ENCODE results near the gene EYA4.

EYA4 gene

DNA sequence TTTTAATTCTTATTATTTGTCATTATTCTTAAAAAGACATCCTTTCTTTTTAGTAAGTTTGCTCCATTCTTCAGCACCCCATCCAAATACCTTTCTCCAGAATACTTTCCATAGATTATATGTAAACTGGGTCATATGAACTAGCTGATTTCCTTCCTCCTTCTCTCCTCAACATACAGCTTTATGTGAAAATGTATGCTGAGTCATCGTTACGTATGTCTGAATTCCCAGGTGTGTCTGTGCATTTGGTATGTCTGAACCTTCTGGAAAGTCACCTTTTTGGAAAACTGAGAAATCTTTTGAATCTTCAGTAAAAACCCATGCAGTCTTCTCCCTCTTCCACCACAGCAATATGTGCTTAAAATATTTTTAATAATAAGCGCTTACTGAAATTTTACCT lies 264.5 kb downstream of the EYA4 start:
- no peak overlapping the region for H2BK15ac ChIP-seq (replicated peaks; ENCODE audit: low read depth)
- H2BK5ac ChIP-seq (ENCODE audit: low read length): no peak overlapping the region
- no peak overlapping the region for H2BK120ac ChIP-seq (ENCODE audit: low read depth, low read length)
- WGBS (ENCODE audit: extremely low coverage, insufficient coverage, low lambda C conversion rate): no CpG with 5 or more reads among the region's 3 CpGs
- H3K79me1 ChIP-seq (ENCODE audit: low read length): no peaks in the 10 kb centered on the region
- H3K4me3 ChIP-seq (ENCODE audit: low read length): no peak overlapping the region
- H3K36me3 ChIP-seq (ENCODE audit: control insufficient read depth, insufficient read depth, low read length): no peaks in the 10 kb centered on the region
- no peak overlapping the region for H2AK5ac ChIP-seq (ENCODE audit: low read length)
- no peak overlapping the region for H3K4me2 ChIP-seq (ENCODE audit: low read length)
- no peak overlapping the region for H3K4ac ChIP-seq (ENCODE audit: low read depth, low read length)
- no peak overlapping the region for H3K27ac ChIP-seq (ENCODE audit: low read depth, low read length)
- H4K8ac ChIP-seq (ENCODE audit: low read depth, low read length): no peak overlapping the region
- DNase-seq: no peak
- no peak overlapping the region for H3K18ac ChIP-seq (ENCODE audit: low read length)
- no peak overlapping the region for H3K9ac ChIP-seq (ENCODE audit: low read length)
- H3K27me3 ChIP-seq (ENCODE audit: insufficient read depth, low read length, poor library complexity): no peaks in the 10 kb centered on the region
- peaks cover 2% of the 10 kb centered on the region for H3K4me1 ChIP-seq (ENCODE audit: control insufficient read depth, low read depth, low read length)
- H3K23ac ChIP-seq (ENCODE audit: low read length): no peak overlapping the region
- H3K79me2 ChIP-seq (ENCODE audit: control insufficient read depth, insufficient read depth, low read length): no peaks in the 10 kb centered on the region
- H3K56ac ChIP-seq (ENCODE audit: low read length): no peak overlapping the region
- H4K5ac ChIP-seq (ENCODE audit: low read length): no peak overlapping the region

GRCh38 chr6:133512410-133513016 lies 271.4 kb downstream of the EYA4 start:
- H3K9ac ChIP-seq (ENCODE audit: low read length): no peak overlapping the region
- H3K27me3 ChIP-seq (ENCODE audit: insufficient read depth, low read length, poor library complexity): no peaks in the 10 kb centered on the region
- H2BK15ac ChIP-seq (replicated peaks; ENCODE audit: low read depth): no peak overlapping the region
- H4K5ac ChIP-seq (ENCODE audit: low read length): no peak overlapping the region
- H3K4me3 ChIP-seq (ENCODE audit: low read length): no peak overlapping the region
- H3K4me2 ChIP-seq (ENCODE audit: low read length): no peak overlapping the region
- H3K27ac ChIP-seq (ENCODE audit: low read depth, low read length): no peak overlapping the region
- H3K79me1 ChIP-seq (ENCODE audit: low read length): no peaks in the 10 kb centered on the region
- no peak overlapping the region for H3K18ac ChIP-seq (ENCODE audit: low read length)
- no peak overlapping the region for H3K56ac ChIP-seq (ENCODE audit: low read length)
- H3K79me2 ChIP-seq (ENCODE audit: control insufficient read depth, insufficient read depth, low read length): no peaks in the 10 kb centered on the region
- H2BK5ac ChIP-seq (ENCODE audit: low read length): no peak overlapping the region
- H3K36me3 ChIP-seq (ENCODE audit: control insufficient read depth, insufficient read depth, low read length): no peaks in the 10 kb centered on the region
- no peak overlapping the region for H2AK5ac ChIP-seq (ENCODE audit: low read length)
- no CpG with 5 or more reads among the region's 4 CpGs for WGBS (ENCODE audit: extremely low coverage, insufficient coverage, low lambda C conversion rate)
- peak; percentile 61 for DNase-seq
- no peaks in the 10 kb centered on the region for H3K4me1 ChIP-seq (ENCODE audit: control insufficient read depth, low read depth, low read length)
- H3K23ac ChIP-seq (ENCODE audit: low read length): no peak overlapping the region
- no peak overlapping the region for H4K8ac ChIP-seq (ENCODE audit: low read depth, low read length)
- no peak overlapping the region for H3K4ac ChIP-seq (ENCODE audit: low read depth, low read length)
- no peak overlapping the region for H2BK120ac ChIP-seq (ENCODE audit: low read depth, low read length)

- Histone ChIP-seq H3K4ac (ENCODE audit: low read depth, low read length) (no peak overlapping the region), H3K4me2 (ENCODE audit: low read length) (no peak overlapping the region), H3K79me2 (ENCODE audit: control insufficient read depth, insufficient read depth, low read length) (no peaks in the 10 kb centered on the region), H2BK5ac (ENCODE audit: low read length) (no peak overlapping the region), H3K56ac (ENCODE audit: low read length) (no peak overlapping the region), H2BK120ac (ENCODE audit: low read depth, low read length) (no peak overlapping the region), H4K8ac (ENCODE audit: low read depth, low read length) (no peak overlapping the region), H3K27ac (ENCODE audit: low read depth, low read length) (no peak overlapping the region), H3K27me3 (ENCODE audit: insufficient read depth, low read length, poor library complexity) (no peaks in the 10 kb centered on the region), H2BK15ac (replicated peaks; ENCODE audit: low read depth) (no peak overlapping the region), H2AK5ac (ENCODE audit: low read length) (no peak overlapping the region), H3K18ac (ENCODE audit: low read length) (no peak overlapping the region), H3K79me1 (ENCODE audit: low read length) (no peaks in the 10 kb centered on the region), H3K4me3 (ENCODE audit: low read length) (no peak overlapping the region), H3K4me1 (ENCODE audit: control insufficient read depth, low read depth, low read length) (no peaks in the 10 kb centered on the region), H4K5ac (ENCODE audit: low read length) (no peak overlapping the region), H3K9ac (ENCODE audit: low read length) (no peak overlapping the region), H3K23ac (ENCODE audit: low read length) (no peak overlapping the region), H3K36me3 (ENCODE audit: control insufficient read depth, insufficient read depth, low read length) (no peaks in the 10 kb centered on the region)
- WGBS (ENCODE audit: extremely low coverage, insufficient coverage, low lambda C conversion rate): no CpG with 5 or more reads among the region's 1 CpG
- no peak for DNase-seq
These were observed 282.7 kb downstream of the EYA4 start for GRCh38 chr6:133523816-133524215.

GRCh38 chr6:133526436-133526835 lies 285.3 kb downstream of the EYA4 start:
- peak; percentile 22 for DNase-seq
- no peak overlapping the region for H2BK15ac ChIP-seq (replicated peaks; ENCODE audit: low read depth)
- H3K9ac ChIP-seq (ENCODE audit: low read length): no peak overlapping the region
- WGBS (ENCODE audit: extremely low coverage, insufficient coverage, low lambda C conversion rate): no CpG with 5 or more reads among the region's 5 CpGs
- H3K27me3 ChIP-seq (ENCODE audit: insufficient read depth, low read length, poor library complexity): no peaks in the 10 kb centered on the region
- no peak overlapping the region for H3K4me2 ChIP-seq (ENCODE audit: low read length)
- no peaks in the 10 kb centered on the region for H3K36me3 ChIP-seq (ENCODE audit: control insufficient read depth, insufficient read depth, low read length)
- no peaks in the 10 kb centered on the region for H3K79me2 ChIP-seq (ENCODE audit: control insufficient read depth, insufficient read depth, low read length)
- no peak overlapping the region for H2AK5ac ChIP-seq (ENCODE audit: low read length)
- no peak overlapping the region for H3K23ac ChIP-seq (ENCODE audit: low read length)
- H4K5ac ChIP-seq (ENCODE audit: low read length): no peak overlapping the region
- no peaks in the 10 kb centered on the region for H3K4me1 ChIP-seq (ENCODE audit: control insufficient read depth, low read depth, low read length)
- no peak overlapping the region for H3K56ac ChIP-seq (ENCODE audit: low read length)
- H2BK5ac ChIP-seq (ENCODE audit: low read length): no peak overlapping the region
- H3K4ac ChIP-seq (ENCODE audit: low read depth, low read length): no peak overlapping the region
- H4K8ac ChIP-seq (ENCODE audit: low read depth, low read length): no peak overlapping the region
- no peak overlapping the region for H3K4me3 ChIP-seq (ENCODE audit: low read length)
- no peak overlapping the region for H2BK120ac ChIP-seq (ENCODE audit: low read depth, low read length)
- H3K27ac ChIP-seq (ENCODE audit: low read depth, low read length): no peak overlapping the region
- H3K18ac ChIP-seq (ENCODE audit: low read length): no peak overlapping the region
- H3K79me1 ChIP-seq (ENCODE audit: low read length): no peaks in the 10 kb centered on the region

DNA sequence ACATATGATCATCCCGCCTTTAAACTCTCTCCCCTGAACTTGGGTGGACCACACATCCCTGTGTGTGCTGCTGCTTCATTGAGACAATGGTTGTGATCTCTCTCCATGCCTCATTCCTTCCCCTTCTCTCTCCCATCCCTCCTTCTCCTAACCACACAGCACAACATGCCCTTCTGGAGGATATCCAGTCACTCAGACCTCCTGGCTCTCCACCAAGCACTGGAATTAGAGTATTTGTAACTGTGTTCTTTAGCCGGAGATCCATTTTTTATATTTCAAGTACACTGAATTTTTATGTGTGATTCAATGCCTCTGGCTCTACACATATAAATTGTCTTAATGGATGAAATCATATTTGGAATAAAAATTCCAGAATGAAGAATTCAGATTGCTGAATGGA lies 287.4 kb downstream of the EYA4 start:
- H3K4ac ChIP-seq (ENCODE audit: low read depth, low read length): no peak overlapping the region
- DNase-seq: no peak
- no peaks in the 10 kb centered on the region for H3K4me1 ChIP-seq (ENCODE audit: control insufficient read depth, low read depth, low read length)
- H3K27ac ChIP-seq (ENCODE audit: low read depth, low read length): no peak overlapping the region
- no peak overlapping the region for H3K56ac ChIP-seq (ENCODE audit: low read length)
- H3K36me3 ChIP-seq (ENCODE audit: control insufficient read depth, insufficient read depth, low read length): no peaks in the 10 kb centered on the region
- no peak overlapping the region for H3K18ac ChIP-seq (ENCODE audit: low read length)
- no peak overlapping the region for H2BK15ac ChIP-seq (replicated peaks; ENCODE audit: low read depth)
- no peaks in the 10 kb centered on the region for H3K79me2 ChIP-seq (ENCODE audit: control insufficient read depth, insufficient read depth, low read length)
- H3K23ac ChIP-seq (ENCODE audit: low read length): no peak overlapping the region
- no peaks in the 10 kb centered on the region for H3K27me3 ChIP-seq (ENCODE audit: insufficient read depth, low read length, poor library complexity)
- no peak overlapping the region for H4K8ac ChIP-seq (ENCODE audit: low read depth, low read length)
- H3K4me3 ChIP-seq (ENCODE audit: low read length): no peak overlapping the region
- no peak overlapping the region for H3K9ac ChIP-seq (ENCODE audit: low read length)
- H2AK5ac ChIP-seq (ENCODE audit: low read length): no peak overlapping the region
- no CpG with 5 or more reads among the region's 2 CpGs for WGBS (ENCODE audit: extremely low coverage, insufficient coverage, low lambda C conversion rate)
- H3K4me2 ChIP-seq (ENCODE audit: low read length): no peak overlapping the region
- H3K79me1 ChIP-seq (ENCODE audit: low read length): no peaks in the 10 kb centered on the region
- no peak overlapping the region for H2BK120ac ChIP-seq (ENCODE audit: low read depth, low read length)
- H2BK5ac ChIP-seq (ENCODE audit: low read length): no peak overlapping the region
- no peak overlapping the region for H4K5ac ChIP-seq (ENCODE audit: low read length)

- no peak overlapping the region for H2BK120ac ChIP-seq (ENCODE audit: low read depth, low read length)
- no peak overlapping the region for H2BK5ac ChIP-seq (ENCODE audit: low read length)
- no peaks in the 10 kb centered on the region for H3K27me3 ChIP-seq (ENCODE audit: insufficient read depth, low read length, poor library complexity)
- H3K36me3 ChIP-seq (ENCODE audit: control insufficient read depth, insufficient read depth, low read length): no peaks in the 10 kb centered on the region
- no peak overlapping the region for H3K4me3 ChIP-seq (ENCODE audit: low read length)
- no peaks in the 10 kb centered on the region for H3K79me1 ChIP-seq (ENCODE audit: low read length)
- no peak overlapping the region for H3K18ac ChIP-seq (ENCODE audit: low read length)
- H3K9ac ChIP-seq (ENCODE audit: low read length): no peak overlapping the region
- H4K8ac ChIP-seq (ENCODE audit: low read depth, low read length): no peak overlapping the region
- no peak overlapping the region for H3K56ac ChIP-seq (ENCODE audit: low read length)
- H3K23ac ChIP-seq (ENCODE audit: low read length): no peak overlapping the region
- H4K5ac ChIP-seq (ENCODE audit: low read length): no peak overlapping the region
- no peak overlapping the region for H3K4me2 ChIP-seq (ENCODE audit: low read length)
- H2AK5ac ChIP-seq (ENCODE audit: low read length): no peak overlapping the region
- no peaks in the 10 kb centered on the region for H3K79me2 ChIP-seq (ENCODE audit: control insufficient read depth, insufficient read depth, low read length)
- no peak for DNase-seq
- WGBS (ENCODE audit: extremely low coverage, insufficient coverage, low lambda C conversion rate): no CpG with 5 or more reads among the region's 7 CpGs
- no peaks in the 10 kb centered on the region for H3K4me1 ChIP-seq (ENCODE audit: control insufficient read depth, low read depth, low read length)
- no peak overlapping the region for H3K4ac ChIP-seq (ENCODE audit: low read depth, low read length)
- no peak overlapping the region for H2BK15ac ChIP-seq (replicated peaks; ENCODE audit: low read depth)
- H3K27ac ChIP-seq (ENCODE audit: low read depth, low read length): no peak overlapping the region
These were observed 291.8 kb downstream of the EYA4 start for GRCh38 chr6:133532908-133533307.
